Suppressor macrophage (primary cell): ENCODE data around the gene JAM3.
A peak's percentile ranks its signal among the peaks of the same experiment; 100 is the strongest.
"Not testable (repeated sequence)": the region's sequence is repeated elsewhere in the genome, so short reads cannot be mapped to it uniquely, and the experiment has no call there.

Source experiments
- DNase-seq, 4 experiments: peaks; one replicate each; pipeline ENCODE4 v3.0.0-alpha.2; 2020 to 2022

The JAM3 gene

GRCh38 chr11:134062265-134063123, 6.4 kb upstream of the JAM3 start:
- DNase-seq = peak in 1 of 4 experiments; percentile 14

DNA sequence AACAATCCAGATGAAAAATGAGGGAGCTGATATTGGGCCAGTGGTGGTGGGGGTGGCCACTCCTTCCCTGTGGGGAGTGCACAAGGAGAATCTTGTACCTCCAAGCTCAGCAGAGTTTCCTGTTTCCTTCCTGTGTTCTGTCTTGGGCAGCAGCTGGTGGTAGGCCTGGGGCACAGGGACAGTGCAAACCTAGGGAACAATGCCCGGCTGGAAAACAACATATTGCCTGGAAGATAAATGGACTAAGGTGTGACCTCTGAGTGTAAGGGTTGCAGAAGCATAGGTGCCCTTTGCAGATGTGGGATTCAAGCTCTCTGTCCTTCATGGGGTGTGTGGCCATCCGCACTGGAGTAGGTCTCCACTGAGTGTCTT, 5.8 kb upstream of the JAM3 start:
- DNase-seq = no peak

GRCh38 chr11:134063991-134064747, 4.7 kb upstream of the JAM3 start:
- DNase-seq = no peak

DNA sequence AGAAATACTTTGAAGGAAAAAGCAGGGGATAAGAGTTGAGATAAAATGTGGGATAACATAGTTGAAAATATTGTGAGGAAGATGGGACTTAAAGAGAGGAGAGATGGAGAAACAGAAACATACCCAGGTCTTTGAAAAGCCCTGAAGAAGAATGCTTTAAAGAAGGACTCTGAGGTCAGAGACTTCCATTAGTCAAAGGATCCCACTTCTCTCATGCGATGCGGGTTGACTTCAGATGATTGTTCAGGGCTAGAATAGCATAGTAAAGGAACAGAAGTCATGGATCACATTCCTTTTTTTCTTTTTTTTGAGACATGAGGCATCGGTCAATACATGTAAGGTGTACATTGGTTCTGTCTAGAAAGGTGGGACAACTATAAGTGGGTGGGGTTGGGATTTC, 3.5 kb upstream of the JAM3 start:
- DNase-seq = no peak

GRCh38 chr11:134066943-134067885, 1.7 kb upstream of the JAM3 start:
- DNase-seq = no peak

- no peak for DNase-seq
These were observed 812 bp downstream of the JAM3 start for GRCh38 chr11:134069426-134070341.

- no peak for DNase-seq
These were observed 1.5 kb downstream of the JAM3 start for GRCh38 chr11:134070342-134070845.

DNA sequence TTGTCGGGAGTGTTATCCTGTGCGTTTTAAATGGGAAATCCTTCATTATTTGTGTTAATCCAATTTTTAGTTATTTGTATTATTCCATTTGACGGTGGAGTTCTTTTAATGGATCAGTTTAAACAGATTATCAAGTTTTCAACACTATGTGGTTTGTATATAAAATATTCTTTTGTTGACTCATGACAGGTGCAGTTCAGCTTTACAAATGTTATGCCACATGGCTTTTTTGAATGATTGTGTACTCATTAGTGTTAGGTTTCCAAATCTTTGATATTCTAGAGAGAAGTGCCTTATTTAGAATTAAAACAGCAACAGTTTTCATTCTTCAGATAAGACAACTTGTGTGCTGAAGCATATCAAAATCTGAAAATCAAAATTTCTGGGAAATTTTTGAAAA, 2.4 kb downstream of the JAM3 start:
- no peak for DNase-seq

DNA sequence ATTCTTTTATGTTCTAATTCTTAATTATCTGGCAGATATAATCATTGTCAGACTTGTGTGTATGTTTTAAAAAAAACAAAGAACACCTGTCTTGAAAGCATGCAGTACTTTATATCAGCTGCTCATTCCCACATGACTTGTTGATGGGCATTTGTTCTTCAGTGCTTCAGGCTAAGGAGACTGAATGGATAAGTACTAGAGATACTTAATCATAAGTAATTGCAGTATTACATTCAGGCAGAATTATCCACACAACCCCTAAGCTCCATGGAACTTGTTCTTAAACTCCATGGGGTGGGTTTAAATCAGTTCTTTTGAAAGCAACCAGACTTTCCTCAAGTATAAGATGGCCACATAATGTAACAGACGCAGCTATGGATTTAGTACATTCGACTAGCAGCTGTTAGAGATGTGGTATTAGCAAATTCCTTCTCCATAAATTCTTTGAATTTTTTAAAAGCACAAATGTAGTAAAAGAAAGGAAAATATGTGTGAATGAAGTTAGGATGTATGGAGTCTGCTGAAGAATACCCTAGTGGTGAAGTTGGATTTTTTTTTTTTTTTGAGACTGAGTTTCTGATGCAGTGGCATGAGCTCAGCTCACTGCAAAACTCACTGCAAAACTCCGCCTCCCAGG, 3.0 kb downstream of the JAM3 start:
- no peak for DNase-seq

GRCh38 chr11:134072844-134073243, 4.0 kb downstream of the JAM3 start:
- no peak for DNase-seq

GRCh38 chr11:134074346-134074745, 5.5 kb downstream of the JAM3 start:
- DNase-seq = no peak

DNA sequence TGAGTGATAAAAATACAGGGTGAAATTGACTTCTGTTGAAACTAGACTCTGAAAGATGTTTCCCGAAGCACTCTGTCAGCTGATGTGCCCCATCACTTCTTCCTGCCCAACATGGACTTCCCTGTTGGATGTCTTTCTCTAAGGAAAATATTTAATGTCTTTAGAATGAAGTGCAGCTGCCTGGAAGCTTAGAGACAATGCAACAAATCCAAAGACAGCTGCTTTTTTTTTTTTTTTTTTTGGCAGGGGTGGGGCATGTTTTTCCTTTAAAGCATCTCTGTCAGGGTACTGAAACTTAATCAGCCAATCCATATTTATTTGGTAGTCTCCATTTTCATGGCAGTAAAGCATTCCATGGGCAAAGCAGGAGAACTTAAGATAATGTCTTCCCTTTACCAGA, 5.9 kb downstream of the JAM3 start:
- DNase-seq = no peak

DNA sequence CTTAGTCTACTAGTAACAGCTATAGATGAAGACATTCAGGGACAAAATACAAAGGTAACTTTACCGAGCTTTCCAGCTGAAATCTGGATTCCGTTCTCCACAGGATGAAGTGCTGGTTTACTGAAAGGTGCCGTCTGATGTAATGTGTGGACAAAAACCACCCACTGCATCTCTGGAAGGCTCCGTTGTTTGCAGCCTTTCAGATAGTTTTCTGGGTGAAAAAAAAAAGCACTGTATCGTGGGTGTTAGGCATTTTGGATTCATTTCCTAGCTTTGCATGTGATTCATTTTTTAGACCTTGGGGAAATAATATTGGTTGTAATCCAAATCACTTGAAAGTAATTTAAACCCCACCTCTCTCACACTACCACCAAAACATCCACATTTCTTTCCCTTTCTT, 10.4 kb downstream of the JAM3 start:
- DNase-seq = no peak

DNA sequence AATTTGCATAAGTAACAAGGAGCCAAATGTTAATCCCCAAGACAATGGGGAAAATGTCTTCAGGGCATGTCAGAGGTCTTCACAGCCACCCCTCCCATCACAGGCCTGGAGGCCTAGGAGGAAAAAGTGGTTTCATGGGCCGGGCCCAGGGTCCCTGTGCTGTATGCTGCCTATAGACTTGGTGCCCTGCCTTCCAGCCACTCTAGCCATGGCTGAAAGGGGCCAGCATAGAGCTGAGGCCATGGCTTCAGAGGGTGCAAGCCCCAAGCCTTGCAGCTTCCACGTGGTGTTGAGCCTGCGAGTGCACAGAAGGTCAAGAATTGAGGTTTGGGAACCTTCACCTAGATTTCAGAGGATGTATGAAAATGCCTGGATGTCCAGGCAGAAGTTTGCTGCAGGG, 12.4 kb downstream of the JAM3 start:
- not testable (repeated sequence) for DNase-seq

DNA sequence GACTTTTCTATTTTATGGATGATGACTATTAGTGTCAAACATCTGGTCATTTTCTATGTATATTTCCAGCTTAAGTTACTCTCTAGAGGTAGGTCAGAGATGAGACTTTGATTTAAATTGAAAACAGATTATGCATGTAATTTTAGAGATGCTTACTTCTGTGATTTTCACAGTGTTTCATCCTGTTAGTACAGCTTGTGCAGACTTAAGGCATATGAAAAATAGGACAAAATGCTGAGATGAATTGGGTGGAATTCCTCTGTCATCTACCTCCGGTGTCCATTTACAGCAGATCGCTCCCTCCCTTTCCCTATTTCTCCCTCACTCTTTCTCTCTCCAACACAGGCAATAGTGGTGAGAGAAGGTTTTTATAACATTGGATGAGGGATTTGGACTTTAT, 14.1 kb downstream of the JAM3 start:
- DNase-seq = no peak

GRCh38 chr11:134086376-134086775, 17.5 kb downstream of the JAM3 start:
- no peak for DNase-seq

DNA sequence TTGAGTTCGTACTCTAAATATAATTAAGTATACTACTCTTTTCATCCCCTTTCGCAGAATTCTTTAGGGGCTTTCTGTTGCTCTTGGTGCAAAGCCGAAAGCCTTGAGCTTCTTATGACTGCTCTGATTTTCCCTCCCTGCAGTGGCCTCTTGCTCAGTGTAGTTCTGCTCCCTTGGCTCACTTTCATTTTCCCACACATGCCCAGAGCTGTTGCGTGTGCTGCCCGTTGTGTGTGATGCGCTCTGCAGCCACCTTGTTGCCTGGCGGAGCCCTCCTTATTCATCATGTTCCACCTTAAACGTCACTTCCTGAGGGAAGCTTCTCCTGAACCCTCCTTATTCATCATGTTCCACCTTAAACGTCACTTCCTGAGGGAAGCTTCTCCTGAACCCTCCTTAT, 23.1 kb downstream of the JAM3 start:
- DNase-seq = not testable (repeated sequence)

DNA sequence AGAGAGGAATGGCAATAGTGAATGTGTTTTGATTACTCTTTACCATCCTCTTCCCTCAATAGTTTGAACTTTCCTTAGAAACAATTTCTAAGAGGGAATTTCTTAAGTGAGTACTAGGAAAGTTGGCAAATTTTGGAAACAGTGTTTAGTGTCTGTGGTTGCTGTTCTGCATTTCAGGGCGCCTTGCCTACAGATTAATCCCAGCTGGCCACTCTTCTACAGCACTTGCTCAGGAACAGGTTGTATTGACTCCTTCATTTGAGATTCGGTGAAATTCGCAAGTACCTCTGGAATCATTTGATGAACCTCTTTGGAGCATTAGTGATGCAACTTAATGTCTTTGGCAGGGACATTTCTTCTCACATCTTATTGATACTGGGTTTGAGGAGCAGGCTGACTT, 28.3 kb downstream of the JAM3 start:
- no peak for DNase-seq

DNA sequence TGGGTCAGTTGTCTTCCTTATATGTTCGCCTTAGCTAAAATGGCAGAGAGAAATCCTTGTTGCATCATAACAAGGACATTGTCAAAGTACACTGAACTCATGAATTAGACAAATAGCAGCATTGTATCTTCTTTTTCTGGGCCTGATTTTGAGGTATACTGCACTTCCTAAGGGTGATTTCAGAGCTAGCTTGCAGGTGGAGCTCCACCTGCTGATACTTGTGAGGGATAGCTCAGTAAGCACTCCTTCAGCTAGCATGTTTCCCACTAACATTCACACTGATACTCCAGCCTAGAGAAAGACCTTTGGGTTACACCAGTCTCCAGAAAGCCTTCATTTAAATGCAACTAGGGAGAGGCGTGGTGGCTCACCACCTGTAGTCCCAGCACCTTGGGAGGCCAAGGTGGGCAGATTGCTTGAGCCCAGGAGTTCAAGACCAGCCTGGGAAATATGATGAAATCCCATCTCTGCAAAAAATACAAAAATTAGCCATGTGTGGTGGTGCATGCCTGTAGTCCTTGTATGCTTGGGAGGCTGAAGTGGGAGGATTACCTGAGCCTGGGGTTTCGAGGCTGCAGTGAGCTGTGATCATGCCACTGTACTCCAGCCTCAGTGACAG, 29.8 kb downstream of the JAM3 start:
- DNase-seq = no peak

GRCh38 chr11:134100171-134100570, 31.3 kb downstream of the JAM3 start:
- no peak for DNase-seq

- DNase-seq = no peak
These were observed 32.4 kb downstream of the JAM3 start for GRCh38 chr11:134101282-134101681.
